PC-9 (cell line): ENCODE results near the gene ARHGAP10.

Experiments used
- CTCF ChIP-seq: fragments of 200-600 bp; sonication (generic); conservative IDR thresholded peaks from 2 replicates; pipeline ENCODE4 v1.6.1; 2017; ENCODE audit warnings: mixed run types, antibody characterized with exemption, mild to moderate bottlenecking, moderate library complexity
- EZH2 ChIP-seq: fragments of 200-600 bp; sonication (generic); IDR thresholded peaks from 2 replicates; pipeline ENCODE4 v1.8.0; 2017; ENCODE audit warnings: antibody characterized with exemption, low read depth

- TF ChIP-seq CTCF (no peak), EZH2 (no peak)
These were observed 232.5 kb downstream of the ARHGAP10 start for GRCh38 chr4:147964266-147964880.
